HCT116 (cell line): ENCODE data around the gene PRDM7. TPM values are rescaled to one million over a fixed set of nuclear protein-coding genes. Genes with fewer than 3 reads are reported as not detected.

ENCODE experiments used
- ATAC-seq: fragments of 200-7000 bp; cut with Tn5 transposase; 2 replicates; pipeline ENCODE4 v1.9.1; 2020; ENCODE audit warnings: mild to moderate bottlenecking, moderate library complexity
- BruUV-seq: library from RNA; stranded (reverse); fragments of 400-500 nt; replicated peaks from 2 replicates; lab custom pipeline; 2021; lab: Mats Ljungman, UMichigan
- CTCF ChIA-PET: fragments of 300-600 bp; sonication (Branson Sonifier 250); formaldehyde crosslinking; loops from one replicate; lab custom pipeline; 2021; ENCODE audit warnings: antibody characterized with exemption; lab: Charles Lee
- POLR2A ChIA-PET: fragments of 300-600, 350-600 bp; sonication (Branson Sonifier 250); formaldehyde crosslinking; loops from one replicate; lab custom pipeline; 2021; ENCODE audit warnings: antibody characterized with exemption; lab: Charles Lee
- RAD21 ChIA-PET, 2 experiments: fragments of 300-600 bp; sonication (Branson Sonifier 250); formaldehyde crosslinking; loops; one replicate each; lab custom pipeline; 2023; ENCODE audit warnings: low total read pairs in 2 of 2; ENCODE audit not compliant: uncharacterized antibody in 2 of 2, unreplicated experiment in 2 of 2, low non-redundant PET in 1 of 2; lab: Charles Lee
- DNase-seq: peaks from one replicate; pipeline ENCODE4 v3.0.0-alpha.2; 2010; ENCODE audit warnings: low read depth, low spot score
- H2AFZ ChIP-seq: fragments of 200-600 bp; shearing (Covaris generic), sonication (generic); 2 replicates; pipeline ENCODE4 v1.6.1; 2017; ENCODE audit warnings: low read depth, mixed run types, mixed read lengths, antibody characterized with exemption, low read length; ENCODE audit not compliant: poor library complexity, severe bottlenecking
- H3K27ac ChIP-seq: 2 replicates; pipeline ENCODE4 v1.5.1; 2012; ENCODE audit warnings: low read depth, low read length
- H3K27me3 ChIP-seq: fragments of 200-600 bp; sonication (generic); 2 replicates; pipeline ENCODE4 v1.6.1; 2016; ENCODE audit warnings: mixed run types, low read length, mixed read lengths; ENCODE audit not compliant: insufficient read depth
- H3K36me3 ChIP-seq, 2 experiments: fragments of 200-500 bp in 1 of 2; fragments of 200-600 bp in 1 of 2; sonication (Bioruptor generic) in 1 of 2; sonication (generic) in 1 of 2; 2 replicates each; pipeline versions ENCODE4 v1.5.1 to v1.6.1; 2014 to 2016; ENCODE audit warnings: low read length in 2 of 2, inconsistent platforms in 1 of 2, mixed read lengths in 1 of 2, mixed run types in 1 of 2; ENCODE audit not compliant: insufficient read depth in 2 of 2, control insufficient read depth in 1 of 2
- H3K4me1 ChIP-seq, 2 experiments: fragments of 200-600 bp in 1 of 2; sonication (generic) in 1 of 2; 2 replicates each; pipeline versions ENCODE4 v1.5.1 to v1.6.1; 2012 to 2017; ENCODE audit warnings: low read length in 2 of 2, inconsistent platforms in 1 of 2, mild to moderate bottlenecking in 1 of 2, mixed read lengths in 1 of 2, mixed run types in 1 of 2, moderate library complexity in 1 of 2; ENCODE audit not compliant: insufficient read depth in 2 of 2, control insufficient read depth in 1 of 2
- H3K4me2 ChIP-seq: fragments of 200-600 bp; sonication (generic); 2 replicates; pipeline ENCODE4 v1.6.1; 2017; ENCODE audit warnings: mixed run types, low read length, mixed read lengths
- H3K4me3 ChIP-seq, 2 experiments: fragments of 200-600 bp in 1 of 2; sonication (generic) in 1 of 2; replicated peaks in 1 of 2; 2 replicates each; pipeline ENCODE4 v1.5.1; 2011 to 2016; ENCODE audit warnings: low read length in 2 of 2, control low read depth in 1 of 2, low read depth in 1 of 2, mild to moderate bottlenecking in 1 of 2, mixed read lengths in 1 of 2, mixed run types in 1 of 2
- H3K79me2 ChIP-seq: fragments of 200-600 bp; sonication (generic); 2 replicates; pipeline ENCODE4 v1.6.1; 2017; ENCODE audit warnings: mild to moderate bottlenecking, mixed run types, low read length, moderate library complexity, mixed read lengths; ENCODE audit not compliant: insufficient read depth
- H3K9ac ChIP-seq: fragments of 200-600 bp; sonication (generic); 2 replicates; pipeline ENCODE4 v1.6.1; 2016; ENCODE audit warnings: low read length, mixed read lengths
- H3K9me2 ChIP-seq: fragments of 200-600 bp; sonication (generic), shearing (Covaris generic); 2 replicates; pipeline ENCODE4 v1.6.1; 2017; ENCODE audit warnings: mixed run types, mild to moderate bottlenecking, moderate library complexity; ENCODE audit not compliant: insufficient read depth
- H3K9me3 ChIP-seq, 2 experiments: fragments of 200-500 bp in 1 of 2; fragments of 200-600 bp in 1 of 2; sonication (Bioruptor generic) in 1 of 2; sonication (generic) in 1 of 2; 2 replicates each; pipeline ENCODE4 v1.6.1; 2014 to 2017; ENCODE audit warnings: low read length in 2 of 2, mixed read lengths in 2 of 2, inconsistent platforms in 1 of 2, low read depth in 1 of 2, mild to moderate bottlenecking in 1 of 2, mixed run types in 1 of 2, moderate library complexity in 1 of 2; ENCODE audit not compliant: control insufficient read depth in 1 of 2, insufficient read depth in 1 of 2
- H4K20me1 ChIP-seq: fragments of 200-600 bp; sonication (generic), shearing (Covaris generic); 2 replicates; pipeline ENCODE4 v1.6.1; 2017; ENCODE audit warnings: mixed run types, mild to moderate bottlenecking, moderate library complexity; ENCODE audit not compliant: insufficient read depth
- CBX3 ChIP-seq: IDR thresholded peaks from 2 replicates; pipeline ENCODE4 v1.6.1; 2012; ENCODE audit warnings: low read depth
- CEBPB ChIP-seq: IDR thresholded peaks from 2 replicates; pipeline ENCODE4 v1.6.1; 2012; ENCODE audit warnings: low read depth
- ELF1 ChIP-seq: IDR thresholded peaks from 2 replicates; pipeline ENCODE4 v1.6.1; 2012; ENCODE audit warnings: low read depth, borderline replicate concordance
- JUND ChIP-seq: IDR thresholded peaks from 2 replicates; pipeline ENCODE4 v1.6.1; 2012
- POLR2AphosphoS5 ChIP-seq: IDR thresholded peaks from 2 replicates; pipeline ENCODE4 v1.6.1; 2011; ENCODE audit warnings: mild to moderate bottlenecking, low read depth, low read length, moderate library complexity
- RAD21 ChIP-seq: IDR thresholded peaks from 2 replicates; pipeline ENCODE4 v1.6.1; 2012; ENCODE audit warnings: low read depth, mild to moderate bottlenecking
- SIN3A ChIP-seq: IDR thresholded peaks from 2 replicates; pipeline ENCODE4 v1.6.1; 2012; ENCODE audit warnings: low read depth
- SP1 ChIP-seq: IDR thresholded peaks from 2 replicates; pipeline ENCODE4 v1.6.1; 2012; ENCODE audit warnings: low read depth
- SRF ChIP-seq: IDR thresholded peaks from 2 replicates; pipeline ENCODE4 v1.6.1; 2012; ENCODE audit warnings: low read depth
- TCF7L2 ChIP-seq: IDR thresholded peaks from 2 replicates; pipeline ENCODE4 v1.7.0; 2011; ENCODE audit warnings: borderline replicate concordance, inconsistent platforms; ENCODE audit not compliant: insufficient read depth, insufficient read length; ENCODE audit errors: extremely low read depth
- YY1 ChIP-seq: IDR thresholded peaks from 2 replicates; pipeline ENCODE4 v1.6.1; 2011; ENCODE audit warnings: low read length, low read depth, moderate library complexity, mild to moderate bottlenecking; ENCODE audit not compliant: insufficient replicate concordance; ENCODE audit errors: extremely low read depth
- ZFX ChIP-seq: fragments of 450-650 bp; IDR thresholded peaks from 2 replicates; pipeline ENCODE4 v1.6.1; 2017
- intact Hi-C: fragments of 100-400 bp; cut with micrococcal nuclease; formaldehyde crosslinking; loops from 2 replicates; pipeline ENCODE4 v1.10.0; 2022
- total RNA-seq: library from RNA; stranded (reverse); gene quantifications from one replicate; pipeline ENCODE4 v1.2.1, GENCODE V29; 2021; ENCODE audit not compliant: unreplicated experiment
- TF ChIP-seq, protein P1 (sequence below): IDR thresholded peaks from 2 replicates; pipeline ENCODE4 v1.6.1; 2011; ENCODE audit warnings: mild to moderate bottlenecking, low read length, moderate library complexity; ENCODE audit not compliant: insufficient replicate concordance; ENCODE audit errors: extremely low read depth
- TF ChIP-seq, protein P2 (sequence below): IDR thresholded peaks from 2 replicates; pipeline ENCODE4 v1.6.1; 2012; ENCODE audit warnings: low read depth

The PRDM7 gene
- total RNA-seq, 1 experiment from 2014 or later = 0.07 TPM

DNA sequence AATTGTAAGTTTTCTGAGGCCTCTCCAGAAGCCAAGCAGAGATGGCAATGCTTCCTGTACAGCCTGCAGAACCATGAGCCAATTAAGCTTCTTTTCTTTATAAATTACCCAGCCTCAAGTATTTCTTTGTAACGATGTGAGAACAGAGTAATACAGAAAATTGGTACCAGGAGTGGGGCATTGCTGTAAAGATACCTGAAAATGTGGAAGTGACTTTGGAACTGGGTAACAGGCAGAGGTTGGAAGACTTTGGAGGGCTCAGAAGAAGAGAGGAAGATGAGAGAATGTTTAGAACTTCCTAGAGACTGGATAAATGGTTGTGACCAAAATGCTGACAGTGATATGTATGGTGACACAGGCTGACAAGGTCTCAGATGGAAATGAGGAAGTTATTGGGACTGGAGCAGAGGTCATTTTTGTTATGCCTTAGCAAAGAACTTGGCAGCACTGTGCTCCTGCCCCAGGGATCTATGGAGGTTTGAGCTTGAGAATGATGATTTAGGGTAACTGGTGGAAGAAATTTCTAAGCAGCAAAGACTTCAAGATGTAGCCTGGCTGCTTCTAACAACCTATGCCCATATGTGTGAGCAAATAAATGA lies 23.1 kb downstream of the PRDM7 start (continued):
- TF ChIP-seq, protein P1, sequence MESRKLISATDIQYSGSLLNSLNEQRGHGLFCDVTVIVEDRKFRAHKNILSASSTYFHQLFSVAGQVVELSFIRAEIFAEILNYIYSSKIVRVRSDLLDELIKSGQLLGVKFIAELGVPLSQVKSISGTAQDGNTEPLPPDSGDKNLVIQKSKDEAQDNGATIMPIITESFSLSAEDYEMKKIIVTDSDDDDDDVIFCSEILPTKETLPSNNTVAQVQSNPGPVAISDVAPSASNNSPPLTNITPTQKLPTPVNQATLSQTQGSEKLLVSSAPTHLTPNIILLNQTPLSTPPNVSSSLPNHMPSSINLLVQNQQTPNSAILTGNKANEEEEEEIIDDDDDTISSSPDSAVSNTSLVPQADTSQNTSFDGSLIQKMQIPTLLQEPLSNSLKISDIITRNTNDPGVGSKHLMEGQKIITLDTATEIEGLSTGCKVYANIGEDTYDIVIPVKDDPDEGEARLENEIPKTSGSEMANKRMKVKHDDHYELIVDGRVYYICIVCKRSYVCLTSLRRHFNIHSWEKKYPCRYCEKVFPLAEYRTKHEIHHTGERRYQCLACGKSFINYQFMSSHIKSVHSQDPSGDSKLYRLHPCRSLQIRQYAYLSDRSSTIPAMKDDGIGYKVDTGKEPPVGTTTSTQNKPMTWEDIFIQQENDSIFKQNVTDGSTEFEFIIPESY = no peak
- no peak for TF ChIP-seq ELF1
- no peak for TF ChIP-seq CEBPB
- TF ChIP-seq, protein P2, sequence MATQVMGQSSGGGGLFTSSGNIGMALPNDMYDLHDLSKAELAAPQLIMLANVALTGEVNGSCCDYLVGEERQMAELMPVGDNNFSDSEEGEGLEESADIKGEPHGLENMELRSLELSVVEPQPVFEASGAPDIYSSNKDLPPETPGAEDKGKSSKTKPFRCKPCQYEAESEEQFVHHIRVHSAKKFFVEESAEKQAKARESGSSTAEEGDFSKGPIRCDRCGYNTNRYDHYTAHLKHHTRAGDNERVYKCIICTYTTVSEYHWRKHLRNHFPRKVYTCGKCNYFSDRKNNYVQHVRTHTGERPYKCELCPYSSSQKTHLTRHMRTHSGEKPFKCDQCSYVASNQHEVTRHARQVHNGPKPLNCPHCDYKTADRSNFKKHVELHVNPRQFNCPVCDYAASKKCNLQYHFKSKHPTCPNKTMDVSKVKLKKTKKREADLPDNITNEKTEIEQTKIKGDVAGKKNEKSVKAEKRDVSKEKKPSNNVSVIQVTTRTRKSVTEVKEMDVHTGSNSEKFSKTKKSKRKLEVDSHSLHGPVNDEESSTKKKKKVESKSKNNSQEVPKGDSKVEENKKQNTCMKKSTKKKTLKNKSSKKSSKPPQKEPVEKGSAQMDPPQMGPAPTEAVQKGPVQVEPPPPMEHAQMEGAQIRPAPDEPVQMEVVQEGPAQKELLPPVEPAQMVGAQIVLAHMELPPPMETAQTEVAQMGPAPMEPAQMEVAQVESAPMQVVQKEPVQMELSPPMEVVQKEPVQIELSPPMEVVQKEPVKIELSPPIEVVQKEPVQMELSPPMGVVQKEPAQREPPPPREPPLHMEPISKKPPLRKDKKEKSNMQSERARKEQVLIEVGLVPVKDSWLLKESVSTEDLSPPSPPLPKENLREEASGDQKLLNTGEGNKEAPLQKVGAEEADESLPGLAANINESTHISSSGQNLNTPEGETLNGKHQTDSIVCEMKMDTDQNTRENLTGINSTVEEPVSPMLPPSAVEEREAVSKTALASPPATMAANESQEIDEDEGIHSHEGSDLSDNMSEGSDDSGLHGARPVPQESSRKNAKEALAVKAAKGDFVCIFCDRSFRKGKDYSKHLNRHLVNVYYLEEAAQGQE = no peak
- TF ChIP-seq CBX3 = no peak

DNA sequence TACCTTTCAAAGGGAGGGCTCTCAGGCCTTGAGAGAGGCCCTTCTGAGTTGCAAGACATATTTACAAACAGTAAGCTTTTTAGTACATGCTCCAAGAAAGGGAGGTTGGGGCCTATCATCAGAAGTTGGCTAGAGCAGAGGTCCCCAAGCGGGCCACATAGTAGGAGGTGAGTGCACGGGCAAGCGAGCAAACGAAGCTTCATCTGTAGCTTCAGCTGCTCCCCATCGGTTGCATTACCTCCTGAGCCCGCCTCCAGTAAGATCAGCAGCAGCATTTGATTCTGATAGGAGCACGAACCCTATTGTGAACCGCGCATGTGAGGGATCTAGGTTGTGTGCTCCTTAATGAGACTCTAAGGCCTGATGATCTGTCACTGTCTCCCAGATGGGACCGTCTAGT lies 26.2 kb downstream of the PRDM7 start:
- no peaks in the 10 kb centered on the region for H3K36me3 ChIP-seq
- H4K20me1 ChIP-seq = no peaks in the 10 kb centered on the region
- no peaks in the 10 kb centered on the region for H3K79me2 ChIP-seq
- ATAC-seq (no peak), DNase-seq (no peak)
- peaks cover 11 to 28% of the 10 kb centered on the region in 2 experiments; a peak in 2 of 4 replicates for H3K9me3 ChIP-seq
- ChIA-PET RAD21 (no interaction called here), CTCF (interaction anchor here (0.8 kb wide), 1 partner anchor 31 kb away, joined by 3 read pairs; no protein-coding TSS in a partner anchor), POLR2A (no interaction called here)
- H3K27me3 ChIP-seq = no peaks in the 10 kb centered on the region
- H3K4me2 ChIP-seq = no peak overlapping the region
- BruUV-seq = no TSS peak
- H3K4me3 ChIP-seq = no peak overlapping the region
- peaks cover 5 to 15% of the 10 kb centered on the region in 2 experiments; a peak in 3 of 4 replicates for H3K4me1 ChIP-seq
- H3K9ac ChIP-seq = no peak overlapping the region
- H2AFZ ChIP-seq = no peak overlapping the region
- TF ChIP-seq CEBPB (no peak), SIN3A (no peak), ELF1 (no peak), POLR2AphosphoS5 (no peak), TCF7L2 (no peak), RAD21 (no peak), YY1 (no peak), SRF (no peak), JUND (no peak), CBX3 (no peak), SP1 (no peak), ZFX (no peak)
- no peak overlapping the region for H3K27ac ChIP-seq
- intact Hi-C loops = no loop called here
- H3K9me2 ChIP-seq = no peaks in the 10 kb centered on the region
